Endodermal cell (in vitro differentiated cells): ENCODE results near the gene COTL1. TPM values are rescaled to one million over a fixed set of nuclear protein-coding genes. Genes with fewer than 3 reads are reported as not detected.

Experiments used
- DNase-seq: peaks from one replicate; pipeline ENCODE4 v3.0.0-alpha.2; 2017
- H3K27ac ChIP-seq: 2 replicates; pipeline ENCODE4 v1.5.1; 2013; ENCODE audit warnings: mild to moderate bottlenecking, low read depth, low read length, moderate library complexity
- H3K27me3 ChIP-seq: 2 replicates; pipeline ENCODE4 v1.6.1; 2013; ENCODE audit warnings: mild to moderate bottlenecking, low read length, moderate library complexity; ENCODE audit not compliant: insufficient read depth, control insufficient read depth, poor library complexity, severe bottlenecking
- H3K36me3 ChIP-seq: 2 replicates; pipeline ENCODE4 v1.7.0; 2013; ENCODE audit warnings: mild to moderate bottlenecking, low read length, moderate library complexity; ENCODE audit not compliant: control insufficient read depth, insufficient read depth
- H3K4me1 ChIP-seq: one replicate; pipeline ENCODE4 v1.7.0; 2013; ENCODE audit warnings: low read length; ENCODE audit not compliant: control insufficient read depth, insufficient read depth
- H3K4me3 ChIP-seq: 2 replicates; pipeline ENCODE4 v1.5.1; 2013; ENCODE audit warnings: mild to moderate bottlenecking, low read length, moderate library complexity
- H3K9ac ChIP-seq: 2 replicates; pipeline ENCODE4 v1.6.1; 2013; ENCODE audit warnings: mild to moderate bottlenecking, low read length, moderate library complexity; ENCODE audit not compliant: poor library complexity, severe bottlenecking; ENCODE audit errors: extremely low read depth
- H3K9me3 ChIP-seq: 2 replicates; pipeline ENCODE4 v1.6.1; 2013; ENCODE audit warnings: mild to moderate bottlenecking, low read length, moderate library complexity; ENCODE audit not compliant: control insufficient read depth
- H3K27ac Mint-ChIP-seq: 2 replicates; pipeline ENCODE4 v1.8.0; 2020; ENCODE audit warnings: mixed read lengths
- H3K27me3 Mint-ChIP-seq: 2 replicates; pipeline ENCODE4 v1.8.0; 2021; ENCODE audit warnings: mild to moderate bottlenecking, mixed read lengths; ENCODE audit not compliant: insufficient read depth
- H3K36me3 Mint-ChIP-seq: 2 replicates; pipeline ENCODE4 v1.8.0; 2020; ENCODE audit warnings: low read depth, mixed read lengths
- H3K4me1 Mint-ChIP-seq: 2 replicates; pipeline ENCODE4 v1.8.0; 2020; ENCODE audit warnings: mixed read lengths
- H3K4me3 Mint-ChIP-seq: 2 replicates; pipeline ENCODE4 v1.8.0; 2020; ENCODE audit warnings: mild to moderate bottlenecking, moderate library complexity, mixed read lengths
- H3K9me3 Mint-ChIP-seq: 2 replicates; pipeline ENCODE4 v1.8.0; 2020; ENCODE audit warnings: mild to moderate bottlenecking, mixed read lengths
- WGBS, 2 experiments: methylation state at CpG; one replicate each; pipeline versions ENCODE4 v1.1.5 to v1.1.7; 2013; ENCODE audit warnings: missing lambda C conversion rate in 2 of 2, mixed read lengths in 1 of 2; ENCODE audit not compliant: insufficient coverage in 1 of 2, insufficient read length in 1 of 2; 5-methylcytosine and 5-hydroxymethylcytosine counted together
- total RNA-seq, 2 donors: library from RNA; stranded (reverse); fragmentation: NEBNext Ultra II Directional in 1 of 2; extraction: Animal tissue kit (Norgen Biotek cat#: 25700) in 1 of 2; gene quantifications; 2 replicates in 1 of 2; 3 replicates in 1 of 2; pipeline ENCODE4 v1.2.1, GENCODE V29; 2021
- TF ChIP-seq, protein P1 (sequence below): fragments of 200-600 bp; sonication (generic); conservative IDR thresholded peaks from 2 replicates; pipeline ENCODE4 v1.5.0; 2021; ENCODE audit warnings: antibody characterized with exemption, mild to moderate bottlenecking

COTL1 gene
- total RNA-seq, 2 donors from 2014 or later = 33.4 to 34.9 TPM

DNA sequence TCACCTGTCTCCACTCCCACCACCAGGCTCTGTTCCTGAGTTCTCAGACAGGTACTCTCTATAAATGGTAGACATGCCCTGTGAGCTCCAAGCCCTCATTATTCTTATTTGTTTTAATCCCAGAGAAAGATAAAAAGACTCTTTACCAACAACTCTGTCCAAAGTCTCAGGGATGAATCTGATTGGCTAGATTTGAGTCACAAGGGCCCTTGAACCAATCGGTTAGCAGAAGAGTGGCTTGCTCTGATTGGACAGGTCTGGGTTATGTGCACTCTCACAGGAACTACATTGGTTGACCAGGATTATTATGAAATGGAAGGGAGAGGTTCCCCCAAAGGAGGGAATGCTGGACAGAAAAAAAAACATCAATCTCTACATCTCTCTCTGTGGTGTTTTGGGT is 7.5 kb downstream of the COTL1 start:
- H3K36me3 Mint-ChIP-seq = peaks cover 5% of the 10 kb centered on the region
- WGBS, 2 experiments = 94 to 100% methylated on average over 1 of the region's 1 CpG
- DNase-seq = no peak

GRCh38 chr16:84609563-84610177 is 8.2 kb downstream of the COTL1 start:
- peaks cover 2% of the 10 kb centered on the region for H3K4me1 Mint-ChIP-seq
- peaks cover 7% of the 10 kb centered on the region for H3K36me3 Mint-ChIP-seq
- Histone ChIP-seq H3K4me3 (no peak overlapping the region), H3K9ac (no peak overlapping the region), H3K4me1 (no peaks in the 10 kb centered on the region), H3K27ac (no peak overlapping the region), H3K36me3 (peaks cover 3% of the 10 kb centered on the region), H3K27me3 (no peaks in the 10 kb centered on the region), H3K9me3 (no peaks in the 10 kb centered on the region)
- TF ChIP-seq, protein P1, sequence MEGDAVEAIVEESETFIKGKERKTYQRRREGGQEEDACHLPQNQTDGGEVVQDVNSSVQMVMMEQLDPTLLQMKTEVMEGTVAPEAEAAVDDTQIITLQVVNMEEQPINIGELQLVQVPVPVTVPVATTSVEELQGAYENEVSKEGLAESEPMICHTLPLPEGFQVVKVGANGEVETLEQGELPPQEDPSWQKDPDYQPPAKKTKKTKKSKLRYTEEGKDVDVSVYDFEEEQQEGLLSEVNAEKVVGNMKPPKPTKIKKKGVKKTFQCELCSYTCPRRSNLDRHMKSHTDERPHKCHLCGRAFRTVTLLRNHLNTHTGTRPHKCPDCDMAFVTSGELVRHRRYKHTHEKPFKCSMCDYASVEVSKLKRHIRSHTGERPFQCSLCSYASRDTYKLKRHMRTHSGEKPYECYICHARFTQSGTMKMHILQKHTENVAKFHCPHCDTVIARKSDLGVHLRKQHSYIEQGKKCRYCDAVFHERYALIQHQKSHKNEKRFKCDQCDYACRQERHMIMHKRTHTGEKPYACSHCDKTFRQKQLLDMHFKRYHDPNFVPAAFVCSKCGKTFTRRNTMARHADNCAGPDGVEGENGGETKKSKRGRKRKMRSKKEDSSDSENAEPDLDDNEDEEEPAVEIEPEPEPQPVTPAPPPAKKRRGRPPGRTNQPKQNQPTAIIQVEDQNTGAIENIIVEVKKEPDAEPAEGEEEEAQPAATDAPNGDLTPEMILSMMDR = no peak
- no peak overlapping the region for H3K4me3 Mint-ChIP-seq
- 82 to 93% methylated on average over 3 to 5 of the region's 6 CpGs for WGBS, 2 experiments
- no peak overlapping the region for H3K27ac Mint-ChIP-seq
- H3K27me3 Mint-ChIP-seq = no peaks in the 10 kb centered on the region
- DNase-seq = no peak
- no peaks in the 10 kb centered on the region for H3K9me3 Mint-ChIP-seq

More for the DNA sequence above, 7.5 kb downstream of the COTL1 start:
- no peak overlapping the region for H3K27ac ChIP-seq
- no peak overlapping the region for H3K27ac Mint-ChIP-seq
- H3K36me3 ChIP-seq = peaks cover 3% of the 10 kb centered on the region
- H3K27me3 Mint-ChIP-seq = no peaks in the 10 kb centered on the region
- TF ChIP-seq, protein P1 = no peak
- H3K27me3 ChIP-seq = no peaks in the 10 kb centered on the region
- H3K4me3 Mint-ChIP-seq = no peak overlapping the region
- H3K4me3 ChIP-seq = no peak overlapping the region
- no peaks in the 10 kb centered on the region for H3K9me3 Mint-ChIP-seq
- no peaks in the 10 kb centered on the region for H3K9me3 ChIP-seq
- no peaks in the 10 kb centered on the region for H3K4me1 Mint-ChIP-seq
- no peaks in the 10 kb centered on the region for H3K4me1 ChIP-seq
- H3K9ac ChIP-seq = no peak overlapping the region

DNA sequence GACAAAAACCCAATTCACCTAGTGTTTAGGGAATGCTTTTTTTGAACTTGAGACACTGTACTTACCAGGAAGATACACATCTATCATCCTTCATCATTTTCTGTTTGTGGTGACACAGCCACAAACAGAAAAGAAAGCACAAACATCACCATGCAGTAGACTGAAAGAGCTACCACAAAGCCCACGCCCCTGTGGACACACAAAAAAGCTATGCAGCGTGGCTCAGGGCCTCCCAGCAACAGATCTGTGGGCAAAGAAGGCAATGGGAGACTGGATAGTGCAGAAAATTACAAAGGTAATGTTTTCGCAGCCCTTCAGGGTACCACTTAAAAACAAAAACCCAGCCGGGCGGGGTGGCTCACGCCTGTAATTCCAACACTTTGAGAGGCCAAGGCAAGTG is 9.6 kb downstream of the COTL1 start:
- Histone ChIP-seq H3K9me3 (no peaks in the 10 kb centered on the region), H3K9ac (no peak overlapping the region), H3K4me3 (no peak overlapping the region), H3K4me1 (no peaks in the 10 kb centered on the region), H3K27me3 (no peaks in the 10 kb centered on the region), H3K36me3 (peaks cover 3% of the 10 kb centered on the region), H3K27ac (no peak overlapping the region)
- Mint-ChIP-seq H3K27ac (no peak overlapping the region), H3K4me3 (no peak overlapping the region), H3K36me3 (peaks cover 7% of the 10 kb centered on the region), H3K4me1 (peaks cover 6% of the 10 kb centered on the region), H3K27me3 (no peaks in the 10 kb centered on the region), H3K9me3 (no peaks in the 10 kb centered on the region)
- WGBS, 2 experiments = 89 to 98% methylated on average over 5 to 6 of the region's 6 CpGs
- no peak for DNase-seq
- TF ChIP-seq, protein P1 = no peak
